Right renal cortex interstitium (tissue), 3 donors: ENCODE results near the gene LRMDA. TPM values are rescaled to one million over a fixed set of nuclear protein-coding genes. Genes with fewer than 3 reads are reported as not detected.

Experiments used
- DNase-seq, 3 donors: peaks; one replicate each; pipeline ENCODE4 v3.0.0-alpha.2; 2013; ENCODE audit warnings: low read depth in 3 of 3, low spot score in 2 of 3
- polyA plus RNA-seq, 3 donors: library from polyadenylated mRNA; unstranded; fragments of 120-200 nt; gene quantifications; one replicate each; pipeline ENCODE4 v1.2.1, GENCODE V29; 2013; ENCODE audit not compliant: insufficient read length in 3 of 3

The LRMDA gene
- polyA plus RNA-seq, 3 donors, result 20.9 to 21.7 (median 21.2) TPM

GRCh38 chr10:76540331-76540730 is 1108.9 kb downstream of the LRMDA start:
- no peak for DNase-seq

DNA sequence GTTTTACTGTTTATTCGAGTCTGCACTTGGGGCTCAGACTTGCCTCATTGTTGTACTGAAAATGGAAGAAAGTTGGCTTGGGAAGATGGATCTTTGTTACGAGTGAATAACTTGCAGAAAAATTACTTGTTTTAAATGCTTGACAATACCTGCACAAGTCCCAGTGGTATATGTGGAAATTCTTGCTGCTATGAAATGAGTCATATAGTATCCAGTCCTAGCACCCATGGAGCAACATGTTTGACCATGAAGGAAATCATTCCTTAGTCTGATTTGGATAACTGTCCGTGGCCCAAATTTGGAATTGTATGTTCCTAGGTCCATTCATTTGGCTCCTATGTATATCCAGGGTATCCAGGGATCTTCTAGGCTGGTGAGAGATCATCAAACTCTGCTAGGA is 1109.4 kb downstream of the LRMDA start:
- no peak for DNase-seq

- DNase-seq, result no peak
Observed at GRCh38 chr10:76541852-76542251, 1110.4 kb downstream of the LRMDA start.

GRCh38 chr10:76542307-76542930 is 1111.0 kb downstream of the LRMDA start:
- DNase-seq, result no peak

DNA sequence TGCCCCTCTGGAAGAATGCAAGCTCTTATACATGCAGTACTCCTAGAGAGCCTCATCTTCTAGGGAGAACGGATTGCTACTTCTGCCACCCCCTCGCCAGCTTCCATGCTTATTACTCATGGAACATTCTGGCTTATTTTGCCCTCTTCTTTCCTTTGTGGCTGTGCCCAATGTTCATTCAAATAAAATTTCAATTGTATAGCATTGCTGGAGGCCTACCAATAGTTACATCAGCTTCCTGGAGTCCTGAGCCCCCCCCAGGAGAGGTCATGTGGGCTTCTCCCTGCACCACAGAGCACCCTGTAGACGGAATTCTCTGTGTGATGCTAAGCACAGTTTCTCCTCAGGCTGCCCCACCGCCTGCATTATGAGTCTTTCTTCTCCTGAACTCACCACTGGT is 1112.2 kb downstream of the LRMDA start:
- no peak for DNase-seq

DNA sequence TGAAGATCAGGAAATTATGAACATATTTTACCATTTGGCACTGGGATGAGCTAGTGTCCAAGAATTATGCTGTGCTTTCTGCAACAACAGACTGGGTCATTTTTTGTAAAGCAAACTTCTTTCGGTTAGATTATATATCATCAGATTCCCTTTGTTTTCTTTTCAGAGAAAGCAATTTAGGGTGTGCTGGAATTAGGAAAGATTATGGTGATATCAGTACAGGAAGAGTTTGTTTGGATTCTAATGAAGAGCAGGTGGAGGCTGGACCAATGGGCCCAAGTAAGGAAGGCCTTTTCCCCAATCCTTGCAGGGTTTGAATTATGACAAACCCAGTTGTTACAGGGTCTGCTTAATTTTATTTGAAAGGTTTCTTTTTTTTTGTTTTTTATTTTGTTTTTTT is 1113.4 kb downstream of the LRMDA start:
- no peak for DNase-seq

GRCh38 chr10:76546411-76546810 is 1115.0 kb downstream of the LRMDA start:
- no peak for DNase-seq

DNA sequence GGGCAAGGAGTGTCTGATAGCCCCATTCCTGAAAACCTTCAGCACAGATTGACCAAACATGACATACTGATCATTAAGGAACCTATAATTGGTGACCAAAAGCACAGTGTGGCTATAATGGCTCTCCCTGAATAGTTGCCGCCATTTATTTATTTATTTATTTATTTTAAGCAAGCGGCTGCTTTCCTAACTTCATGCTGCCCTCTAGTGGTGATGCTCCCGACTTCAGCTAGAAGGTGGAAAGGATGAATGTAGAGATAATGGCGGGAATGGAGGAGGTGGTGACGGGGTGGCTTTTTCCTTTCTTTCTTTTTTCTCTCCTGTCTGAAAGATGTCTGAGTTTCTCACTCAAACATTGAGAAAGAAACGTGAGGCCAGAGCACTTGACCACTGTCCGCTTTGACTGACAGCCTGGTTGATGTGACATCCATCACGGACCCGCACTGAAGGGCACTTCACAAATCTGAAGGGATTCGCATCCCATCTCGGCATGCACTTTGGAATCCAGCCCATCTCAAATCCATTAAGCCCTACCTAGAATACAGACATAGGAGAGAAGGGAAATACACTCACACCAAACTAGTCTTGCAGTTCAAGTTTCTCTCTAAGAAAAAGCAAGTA is 1116.0 kb downstream of the LRMDA start:
- peak in 2 of 3 donors; percentile 66 to 73 for DNase-seq

- no peak for DNase-seq
Observed at GRCh38 chr10:76548716-76549115, 1117.3 kb downstream of the LRMDA start.

DNA sequence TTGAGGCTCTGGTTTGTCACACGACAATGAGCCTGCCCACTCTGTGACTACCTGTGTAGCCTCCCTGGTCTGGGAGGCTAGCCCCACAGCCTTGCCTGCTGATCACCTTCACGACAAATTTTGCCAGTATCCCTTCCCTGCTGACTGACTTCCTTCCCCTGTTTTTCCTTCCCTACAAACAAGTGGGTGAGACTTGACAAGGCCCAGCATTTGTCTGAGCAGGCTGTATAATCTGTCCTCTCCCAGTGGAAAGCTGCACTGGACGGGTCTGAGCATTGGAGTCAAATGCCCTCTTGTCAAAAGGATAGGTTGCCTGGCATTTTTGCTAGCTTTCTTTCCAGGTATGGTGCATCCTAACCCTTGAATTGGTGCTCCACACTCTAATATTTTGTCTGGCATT is 1117.7 kb downstream of the LRMDA start:
- no peak for DNase-seq

DNA sequence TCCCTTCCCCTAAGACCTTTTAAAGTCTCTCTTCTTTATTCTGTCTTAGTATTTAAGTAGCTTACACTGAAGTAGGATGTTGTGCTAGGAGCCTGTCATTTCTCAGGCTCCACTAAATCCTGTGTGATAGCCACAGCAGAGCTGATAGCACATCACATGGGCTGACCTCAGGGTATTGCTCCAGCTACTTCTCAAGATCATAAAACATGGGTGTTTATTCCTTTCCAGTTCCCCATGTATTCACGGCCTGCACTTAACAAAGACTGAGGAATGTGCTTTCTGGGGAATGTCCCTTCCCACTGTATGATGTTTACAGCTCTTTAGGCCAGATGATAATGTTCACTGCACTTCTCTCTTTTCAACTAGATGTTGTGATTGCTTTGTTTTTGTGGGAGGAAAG is 1119.4 kb downstream of the LRMDA start:
- DNase-seq, result no peak

- no peak for DNase-seq
Observed at GRCh38 chr10:76552091-76552873, 1120.9 kb downstream of the LRMDA start.

GRCh38 chr10:76553263-76554032 is 1122.0 kb downstream of the LRMDA start:
- DNase-seq, result no peak

DNA sequence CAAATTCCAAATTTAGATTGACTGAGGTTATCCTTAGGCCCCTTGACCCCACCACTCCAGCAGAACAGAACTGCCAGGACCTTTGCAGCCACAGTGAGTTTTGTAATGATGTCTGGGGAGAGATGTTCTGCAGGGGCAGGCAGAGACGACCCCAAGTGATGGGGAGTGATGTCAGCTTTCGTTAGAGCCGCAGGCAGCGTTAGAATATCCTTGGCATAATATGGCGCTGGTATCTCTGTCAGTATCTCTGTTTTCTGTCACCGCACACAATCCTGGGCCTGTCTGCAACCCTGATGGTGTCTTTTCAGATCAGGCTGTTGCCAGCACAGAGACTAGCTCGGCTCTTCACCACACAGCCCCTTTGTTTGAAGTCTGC is 1122.6 kb downstream of the LRMDA start:
- DNase-seq, result no peak

DNA sequence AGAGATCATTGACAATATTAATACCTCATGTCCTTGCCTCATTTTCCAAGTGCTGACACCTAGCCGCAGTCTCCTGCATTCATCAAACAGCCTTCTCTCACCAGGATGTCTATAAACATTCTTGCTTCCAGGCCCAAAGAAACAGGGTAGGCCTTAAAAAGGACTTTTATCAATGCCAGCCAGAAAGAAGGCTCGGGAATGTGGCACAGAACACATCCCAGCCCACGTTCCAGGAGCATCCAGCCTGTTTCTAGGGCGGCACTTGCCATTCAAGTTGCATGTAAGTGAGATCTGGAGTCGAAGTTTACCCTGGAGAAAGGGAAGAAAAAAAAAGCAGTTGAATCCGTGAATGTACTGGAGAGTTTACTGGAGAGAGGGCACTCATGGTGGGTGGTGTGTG is 1123.1 kb downstream of the LRMDA start:
- no peak for DNase-seq

DNA sequence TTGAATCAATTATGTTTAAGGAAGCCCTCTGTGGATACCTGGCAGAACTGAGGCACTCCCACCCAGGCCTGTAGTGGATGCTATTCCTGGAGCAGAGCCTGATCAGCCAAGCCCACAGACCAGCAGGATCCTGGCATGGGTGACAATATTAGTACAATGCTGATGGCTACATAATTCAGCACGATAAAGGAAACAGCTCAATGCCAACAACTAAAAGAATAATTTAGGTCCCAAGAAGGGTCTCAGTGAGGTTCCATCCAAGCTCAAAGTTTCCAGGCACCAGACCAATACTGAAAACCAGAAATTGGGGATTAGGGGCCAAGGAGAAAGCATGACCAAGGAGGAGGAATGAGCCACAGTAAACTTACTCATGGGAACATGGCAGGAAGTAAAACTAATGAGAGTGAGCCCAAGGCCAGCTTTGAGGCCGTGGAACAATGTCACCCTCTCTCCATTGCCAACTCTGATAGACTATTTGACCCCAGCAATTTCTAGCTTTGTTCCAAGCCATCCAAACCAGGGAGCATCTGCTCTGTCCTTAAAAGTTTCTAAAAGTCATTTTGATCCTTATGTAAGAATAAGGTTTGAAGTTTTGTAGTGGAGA is 1123.7 kb downstream of the LRMDA start:
- DNase-seq, result no peak

DNA sequence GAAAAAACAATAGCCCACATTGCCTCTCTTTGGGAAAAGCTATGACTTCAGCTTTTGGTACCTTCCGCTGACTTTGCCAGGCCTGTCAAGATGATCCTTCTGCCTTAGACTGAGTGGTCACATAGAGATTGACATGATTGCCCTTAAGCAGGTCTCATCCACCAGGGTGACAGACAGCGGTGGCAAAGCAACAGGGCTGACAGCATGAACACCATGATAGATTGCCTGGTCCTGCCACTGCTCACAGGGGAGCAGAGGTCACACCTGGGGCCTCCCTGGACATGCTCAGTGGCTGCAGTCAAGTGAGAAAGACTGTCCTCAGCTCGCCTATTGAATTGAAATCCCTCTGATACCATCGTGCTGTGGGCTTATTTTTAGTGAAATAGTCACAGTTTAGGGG is 1125.9 kb downstream of the LRMDA start:
- no peak for DNase-seq

DNA sequence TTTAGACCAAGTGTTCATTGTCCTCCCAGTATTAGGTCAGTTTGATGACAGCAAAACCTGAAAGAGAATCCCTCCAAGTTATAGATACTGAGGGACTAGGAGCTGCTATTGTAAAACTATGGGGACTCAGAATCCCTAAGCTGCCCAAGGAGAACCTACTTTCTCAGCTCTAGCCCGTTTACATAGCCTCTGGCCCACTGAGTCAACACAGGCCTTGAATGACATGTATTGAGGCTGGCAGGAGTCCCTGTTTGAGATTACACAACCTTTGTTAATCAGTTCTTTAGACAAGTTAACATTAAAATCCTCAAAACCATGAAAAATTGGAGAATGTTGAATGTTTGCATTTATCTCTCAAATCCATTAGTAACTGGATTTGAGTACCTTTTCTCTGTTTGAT is 1127.2 kb downstream of the LRMDA start:
- no peak for DNase-seq

DNA sequence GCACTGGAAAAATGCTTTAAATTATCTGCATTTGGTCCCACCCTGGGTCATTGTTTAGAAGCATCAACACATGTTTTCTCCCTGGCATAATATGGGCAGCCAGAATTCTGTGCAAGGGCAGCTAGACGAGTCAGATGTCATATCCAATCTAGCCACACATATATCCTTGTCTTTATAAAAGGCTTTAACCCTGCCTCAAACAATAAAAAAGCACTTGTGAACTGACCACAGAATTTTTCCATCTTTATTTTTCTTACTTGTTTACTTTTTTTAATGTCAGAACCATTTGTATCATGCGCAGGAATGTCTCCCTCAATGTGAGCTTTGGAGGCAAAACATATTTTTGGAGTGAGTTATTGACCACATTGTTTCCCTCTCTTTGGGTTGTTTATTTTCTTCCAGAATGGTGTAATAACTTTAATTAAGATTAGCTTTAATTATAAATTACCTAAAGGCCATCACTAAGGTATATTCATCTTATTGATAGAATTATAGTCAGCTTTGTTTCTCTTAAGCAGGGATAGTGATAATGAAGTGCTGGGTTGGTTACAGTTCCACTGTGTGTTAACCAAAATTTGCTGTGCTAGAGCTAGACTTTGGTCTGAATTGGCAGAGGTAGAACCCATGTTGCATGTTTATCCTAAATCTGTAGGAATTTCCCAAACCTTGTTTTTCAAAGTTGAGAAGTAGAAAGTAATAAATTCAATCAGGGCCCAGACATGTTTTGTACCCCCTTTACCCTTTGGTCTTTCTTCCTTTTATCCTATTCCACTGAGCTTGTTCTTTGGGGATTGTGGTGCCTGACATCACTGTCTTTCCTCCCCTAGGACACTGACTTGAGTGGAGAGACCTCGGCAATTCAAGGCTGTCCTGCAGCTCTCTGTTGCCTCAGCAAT is 1127.8 kb downstream of the LRMDA start:
- DNase-seq, result no peak

DNA sequence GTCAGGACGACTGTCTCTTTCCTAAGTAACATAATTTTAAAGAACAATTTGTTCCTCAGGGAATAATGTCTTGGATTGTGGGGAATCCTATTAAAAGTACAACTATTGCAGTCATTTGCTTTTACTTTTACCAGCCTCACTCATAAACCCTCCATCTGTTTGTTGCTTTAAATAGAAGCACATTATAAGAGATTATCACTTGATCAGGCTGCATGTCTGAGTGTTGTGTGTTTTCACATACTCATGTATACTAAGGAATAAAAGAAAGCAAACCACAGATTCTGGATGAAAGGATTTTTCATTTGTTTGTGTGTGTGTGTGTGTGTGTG is 1128.4 kb downstream of the LRMDA start:
- no peak for DNase-seq
